DMS53 treated with DMSO at 0.1 percent for 48 hours (cell line): ENCODE results near the gene FAM76A.
"Not testable (repeated sequence)": the region's sequence is repeated elsewhere in the genome, so short reads cannot be mapped to it uniquely, and the experiment has no call there.

Experiments used
- DNase-seq: peaks from one replicate; lab custom pipeline; 2025; ENCODE audit not compliant: unreplicated experiment; lab: John Stamatoyannopoulos, UW

FAM76A gene

DNA sequence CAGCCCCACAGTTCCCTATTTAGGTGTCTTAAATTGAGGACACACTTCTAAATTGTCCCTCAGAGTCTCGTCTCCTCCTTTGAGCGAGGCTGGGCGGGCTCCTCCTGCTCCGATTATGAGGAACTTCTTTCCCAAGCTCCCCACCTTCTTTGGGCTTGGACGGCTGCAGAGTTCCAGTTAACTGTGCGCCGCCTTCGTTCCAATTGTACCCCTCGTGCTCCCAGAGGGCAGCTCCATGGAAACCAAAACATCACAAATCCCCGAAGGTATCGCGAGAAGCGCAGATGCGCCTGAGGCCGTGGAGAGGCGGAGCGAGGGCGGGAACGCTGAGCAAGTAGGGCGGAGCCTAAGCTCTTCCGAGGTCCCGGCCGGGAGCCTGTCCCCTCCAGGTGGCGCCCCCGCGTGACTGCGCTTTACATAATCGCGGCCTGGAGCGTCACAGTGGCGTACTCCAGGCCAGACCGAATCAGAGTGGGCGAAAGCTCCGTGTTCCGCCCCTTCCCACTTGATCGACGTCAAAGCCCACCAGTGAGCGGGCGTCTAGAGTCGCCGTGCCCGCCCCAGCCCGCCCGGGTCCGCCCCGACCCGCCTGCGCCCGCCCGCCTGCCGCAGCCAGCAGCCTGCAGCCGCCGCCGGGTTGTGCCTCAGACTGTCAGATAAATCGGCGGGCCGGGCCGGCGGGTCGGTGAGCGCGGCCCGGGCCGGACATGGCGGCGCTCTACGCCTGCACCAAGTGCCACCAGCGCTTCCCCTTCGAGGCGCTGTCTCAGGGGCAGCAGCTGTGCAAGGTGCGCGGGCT, at the start of gene FAM76A:
TSS of gene FAM76A (plus strand) at position 588 of the 799 bp plus-strand sequence. CDS start at position 708, 120 bp downstream.
- DNase-seq, result peak; percentile 98

- no peak for DNase-seq
These were observed 49.4 kb upstream of the FAM76A start for GRCh38 chr1:27676410-27676809.

GRCh38 chr1:27678747-27679146, 47.0 kb upstream of the FAM76A start:
- no peak for DNase-seq

DNA sequence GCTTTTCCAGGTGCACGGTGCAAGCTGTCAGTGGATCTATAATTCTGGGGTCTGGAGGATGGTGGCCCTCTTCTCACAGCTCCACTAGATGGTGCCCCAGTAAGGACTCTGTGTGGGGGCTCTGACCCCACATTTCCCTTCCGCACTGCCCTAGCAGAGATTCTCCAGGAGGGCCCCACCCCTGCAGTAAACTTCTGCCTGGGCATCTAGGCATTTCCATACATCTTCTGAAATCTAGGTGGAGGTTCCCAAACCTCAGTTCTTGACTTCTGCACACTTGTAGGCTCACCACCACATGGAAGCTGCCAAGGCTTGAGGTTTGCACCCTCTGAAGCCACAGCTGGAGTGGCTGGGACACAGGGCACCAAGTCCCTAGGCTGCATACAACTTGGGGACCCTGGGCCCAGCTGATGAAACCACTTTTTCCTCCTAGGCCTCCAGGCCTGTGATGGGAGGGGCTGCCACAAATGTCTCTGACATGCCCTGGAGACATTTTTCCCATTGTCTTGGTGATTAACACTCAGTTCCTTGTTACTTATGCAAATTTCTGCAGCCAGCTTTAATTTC, 45.5 kb upstream of the FAM76A start:
- not testable (repeated sequence) for DNase-seq

DNA sequence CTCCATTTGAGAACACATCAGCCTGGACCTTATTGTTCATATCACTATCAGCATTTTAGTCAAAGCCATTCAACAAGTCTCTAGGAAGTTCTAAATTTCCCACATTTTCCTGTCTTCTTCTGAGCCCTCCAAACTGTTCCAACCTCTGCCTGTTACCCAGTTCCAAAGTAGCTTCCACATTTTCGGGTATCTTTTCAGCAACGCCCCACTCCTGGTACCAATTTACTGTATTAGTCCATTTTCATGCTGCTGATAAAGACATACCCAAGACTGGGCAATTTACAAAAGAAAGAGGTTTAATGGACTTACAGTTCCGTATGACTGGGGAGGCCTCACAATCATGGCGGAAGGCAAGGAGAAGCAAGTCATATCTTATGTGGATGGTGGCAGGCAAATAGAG, 44.2 kb upstream of the FAM76A start:
- not testable (repeated sequence) for DNase-seq

GRCh38 chr1:27682351-27682944, 43.3 kb upstream of the FAM76A start:
- no peak for DNase-seq

GRCh38 chr1:27684176-27684575, 41.6 kb upstream of the FAM76A start:
- DNase-seq, result no peak

DNA sequence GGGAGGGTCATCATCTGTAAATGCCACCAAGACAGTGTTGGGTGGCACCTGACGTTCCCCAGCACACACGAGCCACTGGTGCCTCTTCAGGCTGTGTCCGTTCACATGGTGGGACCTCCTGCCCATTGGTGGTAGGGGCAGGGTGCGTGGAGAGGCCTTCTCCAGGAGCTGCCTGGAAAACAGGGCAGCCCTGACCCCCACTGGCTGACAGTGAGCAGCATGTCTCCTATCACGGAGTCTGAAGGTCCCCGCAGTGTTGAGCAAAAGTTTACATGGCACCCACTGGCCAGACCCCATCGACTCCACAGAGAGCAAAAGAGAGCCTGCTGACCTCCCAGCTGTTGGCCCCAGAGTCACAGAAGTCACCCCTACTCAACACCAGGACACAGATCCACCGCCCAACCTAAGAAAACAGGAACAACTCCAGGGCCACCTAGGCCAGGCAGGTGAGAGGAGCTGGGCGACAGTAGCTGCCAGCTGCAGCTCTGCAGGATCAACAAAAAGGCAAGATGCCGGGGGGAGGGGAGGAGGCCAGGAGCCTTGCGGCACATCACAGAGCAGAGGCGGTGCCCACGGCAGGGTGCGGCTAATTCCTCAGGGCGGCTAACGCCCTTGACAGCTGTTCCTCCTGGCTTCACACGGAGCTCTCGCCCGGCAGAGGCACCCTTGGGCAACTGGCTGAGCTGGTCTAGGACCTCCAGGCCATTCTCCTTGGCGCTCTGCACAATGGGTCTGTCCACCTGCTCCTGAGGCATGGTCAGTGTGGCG, 39.4 kb upstream of the FAM76A start:
- peak; percentile 57 for DNase-seq

DNA sequence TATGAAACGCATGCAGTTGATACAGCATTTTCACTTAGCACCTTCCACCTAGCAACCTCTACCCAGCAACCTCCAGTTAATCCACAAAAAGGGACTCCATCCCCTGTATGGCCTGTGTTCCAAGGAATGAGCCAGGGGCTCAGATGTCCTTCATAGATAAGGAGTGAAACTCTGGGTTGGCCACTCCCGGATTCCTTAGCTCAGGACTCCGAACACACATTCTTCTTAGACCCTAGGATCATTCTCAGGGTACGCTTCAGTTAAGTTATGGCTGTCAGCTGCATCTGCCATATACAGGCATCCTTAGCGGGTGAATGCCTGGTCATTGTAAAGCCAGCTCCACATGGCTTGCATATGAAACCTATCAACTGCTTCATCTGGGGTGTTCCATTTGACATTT, 37.9 kb upstream of the FAM76A start:
- no peak for DNase-seq

DNA sequence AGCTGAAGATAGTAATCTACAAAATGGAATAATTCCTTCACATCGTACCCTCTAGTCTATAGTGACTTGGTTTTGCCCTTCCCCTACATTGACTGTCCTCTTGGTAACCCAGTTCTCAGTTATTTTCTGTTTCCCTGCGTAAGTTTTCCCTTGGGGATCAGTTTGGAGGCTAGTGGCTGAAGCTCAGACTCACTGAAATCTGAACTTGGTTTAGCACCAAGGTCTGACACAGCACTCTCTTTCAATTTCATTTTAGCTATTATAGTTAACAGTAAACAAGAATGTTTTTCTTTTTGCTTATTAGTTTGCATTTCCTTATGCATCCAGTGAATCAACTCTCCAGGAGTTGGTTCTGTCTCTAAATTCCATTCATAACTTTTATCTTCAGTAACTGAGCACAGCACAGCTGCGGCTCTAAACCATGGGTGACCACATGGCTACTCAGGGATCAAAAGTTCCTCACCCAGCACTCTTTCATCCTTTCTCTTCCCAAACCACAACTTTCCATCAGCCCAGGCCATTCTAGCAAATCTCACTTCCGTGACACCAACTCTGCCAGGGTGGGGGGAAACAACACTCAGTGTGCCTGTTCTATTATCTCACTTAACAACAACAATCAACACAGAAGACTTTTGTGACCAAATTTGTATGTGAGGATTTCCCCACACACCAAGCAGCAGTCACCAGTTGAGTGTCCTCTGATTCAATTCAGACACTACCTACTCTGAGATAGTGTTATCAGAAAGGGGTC, 36.2 kb upstream of the FAM76A start:
- DNase-seq, result no peak

GRCh38 chr1:27690183-27690582, 35.6 kb upstream of the FAM76A start:
- no peak for DNase-seq

- not testable (repeated sequence) for DNase-seq
These were observed 28.9 kb upstream of the FAM76A start for GRCh38 chr1:27696835-27697234.

DNA sequence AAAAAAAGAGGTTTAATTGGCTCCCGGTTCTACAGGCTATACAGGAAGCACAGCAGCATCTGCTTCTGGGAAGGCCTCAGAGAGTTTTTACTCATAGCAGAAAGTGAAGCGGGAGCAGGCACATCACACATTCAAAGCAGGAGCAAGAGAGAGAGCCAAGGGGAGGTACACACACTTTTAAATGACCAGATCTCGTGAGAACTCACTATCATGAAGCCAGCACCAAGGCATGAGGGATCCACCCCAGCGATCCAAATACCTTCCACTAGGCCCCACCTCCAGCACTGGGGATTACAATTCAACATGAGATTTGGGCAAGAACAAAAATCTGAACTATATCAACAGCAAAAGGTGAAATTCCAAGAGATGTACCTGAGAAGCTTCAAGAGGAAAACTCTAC, 20.8 kb upstream of the FAM76A start:
- DNase-seq, result no peak

- no peak for DNase-seq
These were observed 20.2 kb upstream of the FAM76A start for GRCh38 chr1:27705545-27705944.

GRCh38 chr1:27710574-27710973, 15.2 kb upstream of the FAM76A start:
- DNase-seq, result no peak

DNA sequence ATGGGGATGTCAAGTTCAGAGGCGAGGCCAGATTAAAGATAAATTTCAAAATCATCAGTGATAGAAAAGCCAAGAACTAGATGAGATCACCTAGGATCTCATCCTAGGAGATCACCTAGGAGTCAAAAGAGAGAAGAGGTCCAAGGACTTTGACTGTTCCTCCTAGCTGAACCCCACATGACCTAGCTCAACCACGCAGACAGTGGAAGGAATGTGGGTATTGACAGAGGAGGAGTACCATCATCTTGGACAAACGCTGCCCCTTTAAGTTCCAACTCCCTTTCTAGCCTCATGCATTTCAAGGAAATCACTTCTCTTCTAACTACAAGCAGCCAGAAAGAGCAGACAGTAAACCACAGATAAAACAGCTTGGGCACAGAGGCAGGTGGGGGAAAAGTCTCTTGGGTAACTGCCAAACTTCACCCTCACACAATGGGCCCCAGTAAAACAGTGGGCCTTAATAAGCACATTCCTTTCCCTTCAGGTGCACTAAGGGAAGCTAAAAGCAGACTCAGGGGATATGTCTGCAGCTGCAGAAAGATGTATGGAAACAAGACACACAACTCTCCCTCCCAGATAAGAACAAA, 12.5 kb upstream of the FAM76A start:
- DNase-seq, result no peak

DNA sequence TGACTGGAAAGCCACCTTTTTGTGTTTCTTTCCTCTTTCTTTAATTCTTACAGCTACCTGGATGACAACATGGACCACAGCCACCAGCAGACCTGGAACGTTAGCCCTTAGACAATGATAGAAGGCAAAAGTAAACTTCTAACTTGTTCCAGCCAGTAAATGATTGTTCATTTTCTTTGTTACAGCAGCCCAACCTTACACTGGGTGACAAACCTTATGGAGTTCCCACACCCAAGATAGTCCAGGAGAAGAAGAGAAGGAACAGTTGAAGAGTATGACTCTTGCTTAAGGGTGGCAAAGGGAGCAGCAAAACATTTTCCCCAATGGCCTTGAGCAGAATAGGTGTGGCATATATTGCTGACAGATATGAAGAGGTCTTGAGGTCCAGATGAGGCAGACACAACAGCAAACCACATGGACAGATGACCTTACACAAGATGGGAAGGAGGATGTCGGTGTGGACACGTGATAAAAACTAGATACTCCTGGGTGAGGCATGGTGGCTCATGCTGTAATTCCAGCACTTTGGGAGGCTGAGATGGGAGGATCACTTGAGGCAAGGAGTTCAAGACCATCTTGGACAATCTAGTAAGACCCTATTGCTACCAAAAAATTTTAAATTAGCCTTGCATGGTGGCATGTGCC, 11.8 kb upstream of the FAM76A start:
- DNase-seq, result no peak

- no peak for DNase-seq
These were observed 9.4 kb upstream of the FAM76A start for GRCh38 chr1:27716262-27716895.
